ENCODE data around the gene ZFPM1.

Gene ZFPM1

GRCh38 chr16:88539652-88540345 is 86.7 kb downstream of the ZFPM1 start:
- TF ChIP-seq ZFX (IDR thresholded peaks at IDR 0.05) = no peak
- TF ChIP-seq, protein P1, sequence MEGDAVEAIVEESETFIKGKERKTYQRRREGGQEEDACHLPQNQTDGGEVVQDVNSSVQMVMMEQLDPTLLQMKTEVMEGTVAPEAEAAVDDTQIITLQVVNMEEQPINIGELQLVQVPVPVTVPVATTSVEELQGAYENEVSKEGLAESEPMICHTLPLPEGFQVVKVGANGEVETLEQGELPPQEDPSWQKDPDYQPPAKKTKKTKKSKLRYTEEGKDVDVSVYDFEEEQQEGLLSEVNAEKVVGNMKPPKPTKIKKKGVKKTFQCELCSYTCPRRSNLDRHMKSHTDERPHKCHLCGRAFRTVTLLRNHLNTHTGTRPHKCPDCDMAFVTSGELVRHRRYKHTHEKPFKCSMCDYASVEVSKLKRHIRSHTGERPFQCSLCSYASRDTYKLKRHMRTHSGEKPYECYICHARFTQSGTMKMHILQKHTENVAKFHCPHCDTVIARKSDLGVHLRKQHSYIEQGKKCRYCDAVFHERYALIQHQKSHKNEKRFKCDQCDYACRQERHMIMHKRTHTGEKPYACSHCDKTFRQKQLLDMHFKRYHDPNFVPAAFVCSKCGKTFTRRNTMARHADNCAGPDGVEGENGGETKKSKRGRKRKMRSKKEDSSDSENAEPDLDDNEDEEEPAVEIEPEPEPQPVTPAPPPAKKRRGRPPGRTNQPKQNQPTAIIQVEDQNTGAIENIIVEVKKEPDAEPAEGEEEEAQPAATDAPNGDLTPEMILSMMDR (conservative IDR thresholded peaks at IDR 0.05) = no peak
- H3K27ac ChIP-seq = no peak overlapping the region

DNA sequence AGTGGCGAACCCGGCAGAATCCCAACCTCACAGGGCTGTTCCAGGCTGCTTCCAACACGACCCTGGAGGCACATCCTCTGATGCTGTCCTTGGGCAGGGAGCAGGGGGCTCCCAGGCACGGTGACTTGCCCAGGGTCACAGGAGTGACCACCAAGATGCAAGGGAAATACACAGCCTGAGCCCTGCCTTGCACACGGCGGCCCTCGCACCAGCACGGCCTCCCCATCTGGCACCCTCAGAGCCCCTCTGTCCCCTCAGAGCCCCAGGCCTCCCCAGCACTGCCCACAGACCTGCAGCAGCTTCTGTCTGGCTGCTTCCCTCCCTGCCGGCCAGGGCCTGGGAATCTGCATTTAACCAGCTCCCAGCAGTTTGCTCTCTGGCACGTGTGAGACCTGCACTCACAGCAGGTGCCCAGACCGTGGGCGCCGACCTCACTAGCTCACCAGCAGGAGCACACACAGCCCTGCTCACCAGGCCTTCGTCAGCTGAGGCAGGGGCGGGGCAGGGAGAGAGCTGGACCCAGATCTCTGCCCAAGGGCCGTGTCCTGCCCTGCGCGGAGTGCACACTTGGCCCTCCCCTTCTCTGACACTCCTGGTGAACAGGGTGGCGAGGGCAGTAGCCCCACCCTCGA is 87.4 kb downstream of the ZFPM1 start:
- H3K27ac ChIP-seq = no peak overlapping the region
- TF ChIP-seq, protein P1 (conservative IDR thresholded peaks at IDR 0.05) = no peak
- no peak for TF ChIP-seq ZFX (IDR thresholded peaks at IDR 0.05)

DNA sequence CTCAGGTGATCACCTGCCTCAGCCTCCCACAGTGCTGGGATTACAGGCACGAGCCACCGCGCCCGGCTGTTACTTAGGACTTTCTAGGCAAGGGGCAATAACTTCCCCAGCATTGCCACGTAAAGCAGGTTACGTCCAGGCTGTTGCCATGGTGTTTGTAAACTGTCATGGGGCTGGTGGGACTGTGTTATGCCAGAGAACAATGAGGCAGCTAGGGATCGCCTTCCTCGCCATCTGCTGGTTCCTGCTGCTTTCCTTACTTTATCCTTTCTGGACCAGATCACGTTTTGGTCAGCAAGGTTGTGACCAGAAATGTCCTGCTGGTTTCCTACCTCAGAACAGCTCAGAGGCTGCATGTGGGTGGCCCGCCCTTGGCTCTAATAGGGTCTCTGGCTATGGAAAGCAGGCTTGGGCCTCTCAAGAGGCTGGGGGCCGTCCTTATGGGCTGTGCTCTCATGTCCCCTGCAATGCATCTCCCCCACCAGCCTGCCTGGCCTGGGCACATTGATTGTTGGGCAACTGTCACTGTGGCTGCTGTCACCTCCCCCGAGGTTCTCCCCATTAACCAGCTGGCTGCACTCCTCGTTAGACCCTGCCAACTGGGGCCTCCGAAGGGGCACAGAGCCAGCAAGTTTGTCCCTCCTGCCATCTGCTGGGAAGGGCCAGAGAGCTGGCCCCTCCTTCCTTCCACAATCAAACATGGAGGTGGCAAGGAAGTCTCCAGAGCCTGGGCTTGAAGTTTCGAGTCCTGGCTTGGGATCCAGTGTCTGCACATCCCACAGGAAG is 88.9 kb downstream of the ZFPM1 start:
- H3K27ac ChIP-seq = no peak overlapping the region
- TF ChIP-seq, protein P1 (conservative IDR thresholded peaks at IDR 0.05) = no peak
- TF ChIP-seq ZFX (IDR thresholded peaks at IDR 0.05) = no peak

- TF ChIP-seq, protein P1 (conservative IDR thresholded peaks at IDR 0.05) = no peak
- no peak for TF ChIP-seq ZFX (IDR thresholded peaks at IDR 0.05)
Measured at GRCh38 chr16:88543230-88543813, 90.2 kb downstream of the ZFPM1 start.

GRCh38 chr16:88545781-88546180 is 92.7 kb downstream of the ZFPM1 start:
- TF ChIP-seq ZFX (IDR thresholded peaks at IDR 0.05) = no peak
- TF ChIP-seq, protein P1 (conservative IDR thresholded peaks at IDR 0.05) = no peak
- H3K27ac ChIP-seq = no peak overlapping the region

More at GRCh38 chr16:88543230-88543813, 90.2 kb downstream of the ZFPM1 start:
- no peak overlapping the region for H3K27ac ChIP-seq

DNA sequence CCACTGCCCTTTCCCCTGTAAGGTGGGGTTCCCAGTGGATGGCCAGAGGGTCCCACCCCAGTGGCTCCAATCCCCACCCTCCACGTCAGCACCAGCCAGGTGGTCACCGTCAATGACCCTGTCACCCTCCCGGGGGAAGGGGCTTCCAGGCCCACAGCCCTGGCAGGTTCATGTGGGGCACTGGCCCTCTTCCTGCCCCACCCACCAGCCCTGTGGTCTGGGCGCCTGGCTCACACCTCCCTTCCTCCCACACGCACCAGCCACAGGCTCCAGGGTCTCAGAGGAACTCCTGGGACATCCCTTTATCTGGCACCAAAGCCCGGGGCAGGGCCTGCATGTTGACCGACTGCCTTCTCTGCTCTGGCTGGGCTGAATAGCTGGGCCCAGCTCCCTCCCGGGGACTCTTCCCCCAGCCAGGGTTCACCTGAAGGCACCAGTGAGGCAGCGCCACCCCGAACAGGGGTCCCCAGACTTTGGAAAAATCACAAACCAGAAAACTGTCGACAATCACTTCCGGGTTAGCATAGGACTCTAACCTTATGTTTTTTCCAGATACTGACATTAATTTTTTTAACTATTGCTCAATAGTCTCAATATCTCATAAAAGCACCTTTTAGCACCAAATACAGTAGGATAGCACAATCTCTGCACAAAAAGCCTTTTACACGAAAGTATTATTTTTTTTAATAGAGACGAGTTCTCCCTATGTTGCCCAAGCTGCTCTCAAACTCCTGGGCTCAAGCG is 95.2 kb downstream of the ZFPM1 start:
- H3K27ac ChIP-seq = no peak overlapping the region
- TF ChIP-seq, protein P1 (conservative IDR thresholded peaks at IDR 0.05) = no peak
- TF ChIP-seq ZFX (IDR thresholded peaks at IDR 0.05) = no peak
